Mesodermal cell (in vitro differentiated cells): ENCODE measurements around the gene SMAD2.
"Not testable (repeated sequence)": the region's sequence is repeated elsewhere in the genome, so short reads cannot be mapped to it uniquely, and the experiment has no call there.

Experiments used
- H3K27ac ChIP-seq: 2 replicates; pipeline ENCODE4 v1.7.0; 2013; ENCODE audit warnings: mild to moderate bottlenecking, low read depth, low read length, moderate library complexity; ENCODE audit not compliant: severe bottlenecking
- H3K36me3 ChIP-seq: 2 replicates; pipeline ENCODE4 v1.7.1; 2013; ENCODE audit warnings: mild to moderate bottlenecking, low read length, moderate library complexity; ENCODE audit not compliant: control insufficient read depth, insufficient read depth
- H3K4me1 ChIP-seq: one replicate; pipeline ENCODE4 v1.7.1; 2013; ENCODE audit warnings: mild to moderate bottlenecking, low read length; ENCODE audit not compliant: insufficient read depth, control insufficient read depth, poor library complexity, severe bottlenecking
- H3K4me3 ChIP-seq: 2 replicates; pipeline ENCODE4 v1.7.0; 2013; ENCODE audit warnings: low read length, control low read depth, mild to moderate bottlenecking; ENCODE audit not compliant: insufficient read depth, poor library complexity, severe bottlenecking; ENCODE audit errors: extremely low read depth
- H3K9me3 ChIP-seq: 2 replicates; pipeline ENCODE4 v1.7.1; 2013; ENCODE audit warnings: mild to moderate bottlenecking, low read length, moderate library complexity; ENCODE audit not compliant: control insufficient read depth
- WGBS, 2 experiments: methylation state at CpG; one replicate each; pipeline ENCODE4 v1.1.5; 2013; ENCODE audit warnings: missing lambda C conversion rate in 2 of 2; ENCODE audit not compliant: insufficient coverage in 2 of 2; 5-methylcytosine and 5-hydroxymethylcytosine counted together

The SMAD2 gene

GRCh38 chr18:47964053-47964452, 33.6 kb upstream of the SMAD2 start:
- Histone ChIP-seq H3K9me3 (peaks cover 22% of the 10 kb centered on the region), H3K36me3 (no peaks in the 10 kb centered on the region), H3K4me1 (peaks cover 5% of the 10 kb centered on the region), H3K4me3 (no peak overlapping the region), H3K27ac (no peak overlapping the region)
- WGBS, 2 experiments = 79 to 97% methylated on average over 4 of the region's 4 CpGs

GRCh38 chr18:47961003-47961402, 30.5 kb upstream of the SMAD2 start:
- not testable (repeated sequence) for H3K4me3 ChIP-seq, H3K27ac ChIP-seq, H3K4me1 ChIP-seq, H3K36me3 ChIP-seq
- H3K9me3 ChIP-seq = peaks cover 13% of the 10 kb centered on the region
- 89 to 97% methylated on average over 3 to 6 of the region's 7 CpGs for WGBS, 2 experiments

GRCh38 chr18:47953471-47953931, 23.0 kb upstream of the SMAD2 start:
- H3K4me3 ChIP-seq = no peak overlapping the region
- H3K27ac ChIP-seq = no peak overlapping the region
- H3K4me1 ChIP-seq = peaks cover 5% of the 10 kb centered on the region
- no peaks in the 10 kb centered on the region for H3K36me3 ChIP-seq
- 77 to 88% methylated on average over 4 to 6 of the region's 6 CpGs for WGBS, 2 experiments
- H3K9me3 ChIP-seq = no peaks in the 10 kb centered on the region

GRCh38 chr18:47950511-47950910, 20.1 kb upstream of the SMAD2 start:
- Histone ChIP-seq H3K9me3 (no peaks in the 10 kb centered on the region), H3K4me1 (peaks cover 5% of the 10 kb centered on the region), H3K4me3 (no peak overlapping the region), H3K36me3 (no peaks in the 10 kb centered on the region), H3K27ac (no peak overlapping the region)
- no CpG with 5 or more reads among the region's 2 CpGs for WGBS, 2 experiments

- 70% methylated on average over 2 of the region's 2 CpGs; no CpG with 5 or more reads in 1 of the 2 experiments for WGBS, 2 experiments
- H3K36me3 ChIP-seq = no peaks in the 10 kb centered on the region
- H3K9me3 ChIP-seq = no peaks in the 10 kb centered on the region
Observed at GRCh38 chr18:47949202-47949601, 18.7 kb upstream of the SMAD2 start.

GRCh38 chr18:47946889-47947288, 16.4 kb upstream of the SMAD2 start:
- no peak overlapping the region for H3K4me3 ChIP-seq
- H3K4me1 ChIP-seq = no peaks in the 10 kb centered on the region
- H3K36me3 ChIP-seq = no peaks in the 10 kb centered on the region
- H3K27ac ChIP-seq = no peak overlapping the region
- whole genome bisulfite sequencing, 2 experiments = no CpG with 5 or more reads among the region's 4 CpGs
- no peaks in the 10 kb centered on the region for H3K9me3 ChIP-seq

More at GRCh38 chr18:47949202-47949601, 18.7 kb upstream of the SMAD2 start:
- peaks cover 5% of the 10 kb centered on the region for H3K4me1 ChIP-seq
- H3K27ac ChIP-seq = no peak overlapping the region
- H3K4me3 ChIP-seq = no peak overlapping the region

- Histone ChIP-seq H3K27ac (no peak overlapping the region), H3K9me3 (no peaks in the 10 kb centered on the region), H3K4me1 (no peaks in the 10 kb centered on the region), H3K36me3 (no peaks in the 10 kb centered on the region), H3K4me3 (no peak overlapping the region)
- WGBS, 2 experiments = 77 to 100% methylated on average over 2 to 3 of the region's 6 CpGs
Observed at GRCh38 chr18:47944972-47945852, 14.8 kb upstream of the SMAD2 start.

- H3K4me1 ChIP-seq = peaks cover 3% of the 10 kb centered on the region
- H3K9me3 ChIP-seq = no peaks in the 10 kb centered on the region
- no CpG with 5 or more reads among the region's 1 CpG for WGBS, 2 experiments
Observed at GRCh38 chr18:47936952-47937351, 6.5 kb upstream of the SMAD2 start.

GRCh38 chr18:47935321-47936055, 5.0 kb upstream of the SMAD2 start:
- H3K36me3 ChIP-seq = no peaks in the 10 kb centered on the region
- H3K27ac ChIP-seq = no peak overlapping the region
- no CpG with 5 or more reads among the region's 1 CpG for WGBS, 2 experiments
- H3K4me1 ChIP-seq = peaks cover 3% of the 10 kb centered on the region
- no peak overlapping the region for H3K4me3 ChIP-seq
- H3K9me3 ChIP-seq = no peaks in the 10 kb centered on the region

More at GRCh38 chr18:47936952-47937351, 6.5 kb upstream of the SMAD2 start:
- Histone ChIP-seq H3K36me3 (no peaks in the 10 kb centered on the region), H3K4me3 (no peak overlapping the region), H3K27ac (no peak overlapping the region)

- WGBS, 2 experiments = 33% methylated on average over 1 of the region's 4 CpGs; no CpG with 5 or more reads in 1 of the 2 experiments
- no peak overlapping the region for H3K4me3 ChIP-seq
Observed at GRCh38 chr18:47932603-47933002, 2.1 kb upstream of the SMAD2 start.

More at GRCh38 chr18:47932603-47933002, 2.1 kb upstream of the SMAD2 start:
- no peaks in the 10 kb centered on the region for H3K36me3 ChIP-seq
- H3K9me3 ChIP-seq = no peaks in the 10 kb centered on the region
- H3K4me1 ChIP-seq = peaks cover 8% of the 10 kb centered on the region
- H3K27ac ChIP-seq = no peak overlapping the region
